ENCODE data around the gene SRF. TPM values are rescaled to one million over a fixed set of nuclear protein-coding genes. Genes with fewer than 3 reads are reported as not detected.

Gene SRF
- total RNA-seq, 3 donors from 2014 or later = 19.5 to 87.1 (median 26.3) TPM

DNA sequence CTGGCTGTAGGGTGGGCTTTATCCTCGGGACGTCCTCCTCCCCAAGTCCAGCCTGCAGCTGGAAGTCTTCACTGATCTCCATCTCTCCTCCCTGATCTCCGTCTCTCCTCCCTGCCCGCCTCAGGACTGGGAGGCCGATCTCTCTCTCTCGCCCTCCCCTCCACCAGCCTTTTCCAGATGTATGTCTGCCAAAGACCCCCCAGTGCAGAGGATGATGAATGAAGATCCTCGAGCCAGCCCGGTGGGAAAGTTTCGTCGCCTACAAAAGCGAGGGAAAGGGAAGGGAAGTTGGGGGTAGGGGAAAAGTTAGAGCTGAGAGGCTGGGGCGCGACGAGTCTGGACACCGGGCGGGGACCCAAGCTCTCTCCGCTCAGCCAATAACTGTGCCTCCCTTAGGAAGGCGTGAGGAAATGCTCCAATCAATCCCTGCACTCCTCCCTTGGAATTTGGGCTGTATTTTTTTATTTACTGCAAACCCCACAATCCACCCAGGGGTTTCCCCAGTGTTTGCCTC is 595 bp upstream of the SRF start:
- TF ChIP-seq, protein P1, sequence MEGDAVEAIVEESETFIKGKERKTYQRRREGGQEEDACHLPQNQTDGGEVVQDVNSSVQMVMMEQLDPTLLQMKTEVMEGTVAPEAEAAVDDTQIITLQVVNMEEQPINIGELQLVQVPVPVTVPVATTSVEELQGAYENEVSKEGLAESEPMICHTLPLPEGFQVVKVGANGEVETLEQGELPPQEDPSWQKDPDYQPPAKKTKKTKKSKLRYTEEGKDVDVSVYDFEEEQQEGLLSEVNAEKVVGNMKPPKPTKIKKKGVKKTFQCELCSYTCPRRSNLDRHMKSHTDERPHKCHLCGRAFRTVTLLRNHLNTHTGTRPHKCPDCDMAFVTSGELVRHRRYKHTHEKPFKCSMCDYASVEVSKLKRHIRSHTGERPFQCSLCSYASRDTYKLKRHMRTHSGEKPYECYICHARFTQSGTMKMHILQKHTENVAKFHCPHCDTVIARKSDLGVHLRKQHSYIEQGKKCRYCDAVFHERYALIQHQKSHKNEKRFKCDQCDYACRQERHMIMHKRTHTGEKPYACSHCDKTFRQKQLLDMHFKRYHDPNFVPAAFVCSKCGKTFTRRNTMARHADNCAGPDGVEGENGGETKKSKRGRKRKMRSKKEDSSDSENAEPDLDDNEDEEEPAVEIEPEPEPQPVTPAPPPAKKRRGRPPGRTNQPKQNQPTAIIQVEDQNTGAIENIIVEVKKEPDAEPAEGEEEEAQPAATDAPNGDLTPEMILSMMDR (IDR thresholded peaks at IDR 0.05) = no peak
- ATAC-seq = peak; percentile 48

DNA sequence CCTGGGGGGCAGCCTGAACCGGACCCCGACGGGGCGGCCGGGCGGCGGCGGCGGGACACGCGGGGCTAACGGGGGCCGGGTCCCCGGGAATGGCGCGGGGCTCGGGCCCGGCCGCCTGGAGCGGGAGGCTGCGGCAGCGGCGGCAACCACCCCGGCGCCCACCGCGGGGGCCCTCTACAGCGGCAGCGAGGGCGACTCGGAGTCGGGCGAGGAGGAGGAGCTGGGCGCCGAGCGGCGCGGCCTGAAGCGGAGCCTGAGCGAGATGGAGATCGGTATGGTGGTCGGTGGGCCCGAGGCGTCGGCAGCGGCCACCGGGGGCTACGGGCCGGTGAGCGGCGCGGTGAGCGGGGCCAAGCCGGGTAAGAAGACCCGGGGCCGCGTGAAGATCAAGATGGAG is 636 bp downstream of the SRF start:
- TF ChIP-seq, protein P1 (IDR thresholded peaks at IDR 0.05) = no peak
- Histone ChIP-seq H3K4me3 (peak overlapping the region; percentile 100), H3K36me3 (ENCODE audit: low read depth) (no peaks in the 10 kb centered on the region), H3K9me3 (no peaks in the 10 kb centered on the region), H3K4me1 (ENCODE audit: low read depth) (peaks cover 34% of the 10 kb centered on the region)
- ATAC-seq (no peak), DNase-seq (peak in 2 of 3 donors; percentile 65 to 67)
- intact Hi-C loops (cut with DNase I, micrococcal nuclease) = no loop called here

More for the DNA sequence above, 595 bp upstream of the SRF start:
- DNase-seq = peak; percentile 79 to 83 (median 80)
- Histone ChIP-seq H3K9me3 (no peaks in the 10 kb centered on the region), H3K36me3 (ENCODE audit: low read depth) (no peaks in the 10 kb centered on the region), H3K4me1 (ENCODE audit: low read depth) (peaks cover 30% of the 10 kb centered on the region), H3K4me3 (peak overlapping the region; percentile 100)
- intact Hi-C loops (cut with DNase I, micrococcal nuclease) = no loop called here

DNA sequence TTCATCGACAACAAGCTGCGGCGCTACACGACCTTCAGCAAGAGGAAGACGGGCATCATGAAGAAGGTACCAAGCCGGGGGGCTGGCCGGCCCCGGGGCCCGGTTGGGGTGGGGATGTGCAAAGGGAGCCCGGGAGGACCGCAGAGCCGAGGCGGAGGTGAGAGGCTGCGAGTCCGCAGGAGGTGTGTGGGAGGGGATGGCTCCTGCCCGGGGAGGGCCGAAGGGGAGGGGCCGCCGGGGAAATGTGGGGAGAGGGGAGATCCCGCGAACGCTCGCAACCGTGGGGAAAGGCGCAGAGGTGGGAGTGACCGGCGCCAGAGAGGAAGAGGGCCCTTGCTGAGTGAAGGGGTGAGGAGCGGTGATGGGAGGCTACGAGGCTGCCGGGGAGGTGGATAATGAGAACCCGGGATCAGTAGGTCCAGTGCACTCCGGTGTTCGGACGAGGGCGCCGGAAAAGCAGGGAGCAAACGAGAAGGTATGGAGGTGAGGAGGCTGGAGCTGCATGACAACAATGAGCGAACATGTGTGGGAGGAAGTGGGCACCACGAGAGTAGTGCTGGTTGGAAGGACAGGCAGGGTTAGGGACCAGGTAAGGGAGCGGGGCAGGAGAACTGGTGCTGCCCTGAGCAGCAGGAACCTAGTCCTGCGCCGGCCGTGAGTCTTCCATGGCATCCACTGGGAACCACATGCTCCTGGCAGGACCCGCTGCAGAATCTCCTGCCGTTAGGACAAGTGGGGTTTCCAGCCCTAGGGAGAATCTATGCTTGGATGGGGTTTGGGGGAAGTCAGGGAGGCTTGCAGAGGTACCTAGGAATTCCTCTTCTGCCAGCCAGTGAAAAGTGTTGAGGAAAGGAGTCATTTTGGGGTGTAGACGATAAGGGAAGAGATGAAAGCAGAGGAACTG is 1.3 kb downstream of the SRF start:
- TF ChIP-seq, protein P1 (IDR thresholded peaks at IDR 0.05) = no peak
- H3K36me3 ChIP-seq (ENCODE audit: low read depth) = no peaks in the 10 kb centered on the region
- no peaks in the 10 kb centered on the region for H3K9me3 ChIP-seq
- peak; percentile 0 for ATAC-seq
- intact Hi-C loops (cut with DNase I, micrococcal nuclease) = no loop called here
- H3K4me1 ChIP-seq (ENCODE audit: low read depth) = peaks cover 34% of the 10 kb centered on the region
- DNase-seq = peak; percentile 60 to 82 (median 77)
- H3K4me3 ChIP-seq = peak overlapping the region; percentile 100

DNA sequence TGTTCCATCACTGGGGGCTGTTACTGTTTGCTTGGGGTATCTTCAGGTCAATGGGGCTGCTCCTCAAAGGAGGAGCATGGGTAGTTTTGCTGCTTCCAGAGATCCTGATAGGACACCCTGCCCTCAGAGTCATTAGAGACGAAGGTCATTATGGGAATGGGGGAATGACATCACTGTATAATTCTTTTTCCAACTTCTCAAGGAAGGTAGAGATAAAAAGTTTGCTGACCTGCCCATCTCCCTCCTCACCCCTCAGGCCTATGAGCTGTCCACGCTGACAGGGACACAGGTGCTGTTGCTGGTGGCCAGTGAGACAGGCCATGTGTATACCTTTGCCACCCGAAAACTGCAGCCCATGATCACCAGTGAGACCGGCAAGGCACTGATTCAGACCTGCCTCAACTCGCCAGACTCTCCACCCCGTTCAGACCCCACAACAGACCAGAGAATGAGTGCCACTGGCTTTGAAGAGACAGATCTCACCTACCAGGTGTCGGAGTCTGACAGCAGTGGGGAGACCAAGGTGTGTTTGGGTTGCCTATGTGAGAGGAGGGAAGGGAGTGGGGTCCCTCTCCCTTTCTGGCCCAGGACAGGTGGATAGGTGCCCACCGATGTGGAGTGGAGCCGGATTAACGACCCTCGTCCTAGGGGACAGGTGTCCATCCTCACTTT is 2.7 kb downstream of the SRF start:
- ATAC-seq = no peak
- H3K36me3 ChIP-seq (ENCODE audit: low read depth) = no peaks in the 10 kb centered on the region
- H3K4me1 ChIP-seq (ENCODE audit: low read depth) = peaks cover 34% of the 10 kb centered on the region
- no peak overlapping the region for H3K4me3 ChIP-seq
- no peak for DNase-seq
- H3K9me3 ChIP-seq = no peaks in the 10 kb centered on the region
- intact Hi-C loops (cut with DNase I, micrococcal nuclease) = no loop called here
- TF ChIP-seq, protein P1 (IDR thresholded peaks at IDR 0.05) = no peak

DNA sequence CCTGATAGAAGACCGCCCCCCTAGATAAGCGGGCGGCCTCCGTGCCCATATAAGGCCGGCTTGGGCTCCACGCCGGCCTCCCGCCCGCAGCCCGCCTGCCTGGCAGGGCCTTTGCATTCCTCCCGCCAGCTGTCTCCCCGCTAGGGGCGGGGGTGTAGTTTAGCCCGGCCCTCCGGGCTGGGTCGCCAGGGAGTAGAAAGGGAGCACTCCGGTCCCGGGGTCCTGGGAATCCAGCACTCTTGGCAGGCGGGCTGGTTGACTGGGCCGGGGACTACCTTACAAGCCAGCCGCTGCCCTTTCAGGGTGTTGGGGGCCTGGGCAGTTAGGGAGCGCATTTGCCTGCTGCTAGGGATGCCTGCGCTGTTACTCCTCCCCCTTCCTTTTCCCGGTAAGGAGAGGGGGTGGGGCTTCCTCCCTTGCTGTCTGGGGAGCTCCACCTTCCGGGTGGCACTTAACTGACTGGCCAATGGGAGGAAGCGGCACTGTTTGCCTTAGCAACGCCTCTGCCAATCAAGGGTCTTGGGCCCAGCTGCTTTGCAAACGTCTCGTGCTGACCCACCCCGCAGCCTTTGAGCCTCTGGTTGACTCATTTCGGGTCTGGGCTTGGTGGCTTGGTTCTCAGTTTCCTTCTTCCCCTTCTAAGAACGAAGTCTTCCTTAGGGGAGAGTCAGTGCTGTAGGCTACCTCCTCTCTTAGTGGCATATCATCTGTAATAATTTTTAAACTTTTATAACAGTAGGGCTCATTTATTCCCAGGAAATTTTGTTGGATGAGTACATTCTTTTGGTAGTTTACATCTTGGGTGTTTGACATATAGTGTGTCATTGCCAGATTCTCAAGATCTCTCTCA is 3.4 kb downstream of the SRF start:
- intact Hi-C loops (cut with DNase I, micrococcal nuclease) = no loop called here
- peak; percentile 79 for ATAC-seq
- no peaks in the 10 kb centered on the region for H3K36me3 ChIP-seq (ENCODE audit: low read depth)

More for the DNA sequence above, 3.4 kb downstream of the SRF start:
- H3K9me3 ChIP-seq = no peaks in the 10 kb centered on the region
- H3K4me3 ChIP-seq = peak overlapping the region; percentile 14
- TF ChIP-seq, protein P1 (IDR thresholded peaks at IDR 0.05) = peak; percentile 14
- DNase-seq = peak; percentile 94 to 98 (median 97)
- H3K4me1 ChIP-seq (ENCODE audit: low read depth) = peaks cover 34% of the 10 kb centered on the region

Measured in mucosa of descending colon (tissue), 3 donors.